ENCODE data around the gene PITPNM3.
A peak's percentile ranks its signal among the peaks of the same experiment; 100 is the strongest.

Gene PITPNM3

GRCh38 chr17:6435968-6436367 lies 120.4 kb downstream of the PITPNM3 start:
- DNase-seq = peak; percentile 46 to 49

- DNase-seq = no peak
Measured at GRCh38 chr17:6435051-6435450, 121.3 kb downstream of the PITPNM3 start, which contains the start of gene AIPL1. Gene AIPL1, minus strand, starts transcription at chr17:6435121. Its CDS starts 17 bp downstream, at chr17:6435104.

- DNase-seq = no peak
Measured at GRCh38 chr17:6430769-6431168, 125.6 kb downstream of the PITPNM3 start.

- DNase-seq = no peak
Measured at GRCh38 chr17:6429266-6429665, 127.1 kb downstream of the PITPNM3 start.

- no peak for DNase-seq
Measured at GRCh38 chr17:6428207-6428965, 128.0 kb downstream of the PITPNM3 start.

- no peak for DNase-seq
Measured at GRCh38 chr17:6427279-6427781, 129.0 kb downstream of the PITPNM3 start.

GRCh38 chr17:6426356-6427101 lies 129.8 kb downstream of the PITPNM3 start:
- no peak for DNase-seq

GRCh38 chr17:6425407-6425806 lies 130.9 kb downstream of the PITPNM3 start:
- no peak for DNase-seq

- DNase-seq = no peak
Measured at GRCh38 chr17:6423931-6424330, 132.4 kb downstream of the PITPNM3 start.

GRCh38 chr17:6422654-6423241 lies 133.6 kb downstream of the PITPNM3 start:
- no peak for DNase-seq

GRCh38 chr17:6421700-6422604 lies 134.4 kb downstream of the PITPNM3 start:
- DNase-seq = peak; percentile 41 to 42

GRCh38 chr17:6420173-6420641 lies 136.1 kb downstream of the PITPNM3 start:
- DNase-seq = peak in 1 of 2 experiments; percentile 1

GRCh38 chr17:6415616-6416015 lies 140.7 kb downstream of the PITPNM3 start:
- no peak for DNase-seq

GRCh38 chr17:6413065-6413464 lies 143.3 kb downstream of the PITPNM3 start:
- peak in 1 of 2 experiments; percentile 46 for DNase-seq

GRCh38 chr17:6408735-6409134 lies 147.6 kb downstream of the PITPNM3 start:
- DNase-seq = no peak

- no peak for DNase-seq
Measured at GRCh38 chr17:6408276-6408675, 148.1 kb downstream of the PITPNM3 start.

- no peak for DNase-seq
Measured at GRCh38 chr17:6402258-6402657, 154.1 kb downstream of the PITPNM3 start.
